Measurements from ENCODE around the gene OCIAD2.

OCIAD2 gene

GRCh38 chr4:48949086-48949485 is 42.5 kb upstream of the OCIAD2 start:
- H3K4me3 ChIP-seq (ENCODE audit: insufficient read depth, low read length, poor library complexity, severe bottlenecking): no peak overlapping the region
- no peak for TF ChIP-seq EZH2phosphoT487 (conservative IDR thresholded peaks at IDR 0.05; ENCODE audit: low read length)
- TF ChIP-seq CTCF (IDR thresholded peaks at IDR 0.05; ENCODE audit: insufficient read depth, low read length, poor library complexity, severe bottlenecking): no peak
- no peaks in the 10 kb centered on the region for H3K79me2 ChIP-seq (ENCODE audit: insufficient read depth, low read length)
- no peaks in the 10 kb centered on the region for H3K27me3 ChIP-seq (ENCODE audit: low read length)
- no peaks in the 10 kb centered on the region for H4K20me1 ChIP-seq (ENCODE audit: low read depth, low read length)
- H3F3A ChIP-seq (ENCODE audit: insufficient read depth): no peaks in the 10 kb centered on the region
- H3K27ac ChIP-seq (ENCODE audit: low read depth, low read length): no peak overlapping the region
- no peak overlapping the region for H3K9ac ChIP-seq (ENCODE audit: low read length)
- no peak overlapping the region for H3K4me2 ChIP-seq (ENCODE audit: low read depth, low read length, poor library complexity, severe bottlenecking)
- H3K36me3 ChIP-seq (ENCODE audit: low read length): no peaks in the 10 kb centered on the region
- no peaks in the 10 kb centered on the region for H3K9me2 ChIP-seq (replicated peaks; ENCODE audit: insufficient read depth, low read length)
- H2AFZ ChIP-seq (ENCODE audit: low read depth, low read length, severe bottlenecking): no peak overlapping the region
- no peaks in the 10 kb centered on the region for H3K9me3 ChIP-seq (ENCODE audit: insufficient read depth, low read length)

- Histone ChIP-seq H3K9me2 (replicated peaks; ENCODE audit: insufficient read depth, low read length) (no peaks in the 10 kb centered on the region), H3K9ac (ENCODE audit: low read length) (no peak overlapping the region), H4K20me1 (ENCODE audit: low read depth, low read length) (no peaks in the 10 kb centered on the region), H3K27me3 (ENCODE audit: low read length) (no peaks in the 10 kb centered on the region), H2AFZ (ENCODE audit: low read depth, low read length, severe bottlenecking) (no peak overlapping the region), H3K9me3 (ENCODE audit: insufficient read depth, low read length) (no peaks in the 10 kb centered on the region), H3K79me2 (ENCODE audit: insufficient read depth, low read length) (no peaks in the 10 kb centered on the region), H3K4me2 (ENCODE audit: low read depth, low read length, poor library complexity, severe bottlenecking) (no peak overlapping the region), H3K27ac (ENCODE audit: low read depth, low read length) (no peak overlapping the region), H3F3A (ENCODE audit: insufficient read depth) (no peaks in the 10 kb centered on the region), H3K4me3 (ENCODE audit: insufficient read depth, low read length, poor library complexity, severe bottlenecking) (no peak overlapping the region), H3K36me3 (ENCODE audit: low read length) (no peaks in the 10 kb centered on the region)
- TF ChIP-seq CTCF (IDR thresholded peaks at IDR 0.05; ENCODE audit: insufficient read depth, low read length, poor library complexity, severe bottlenecking) (no peak), EZH2phosphoT487 (conservative IDR thresholded peaks at IDR 0.05; ENCODE audit: low read length) (no peak)
Observed at GRCh38 chr4:48947731-48948130, 41.2 kb upstream of the OCIAD2 start.

GRCh38 chr4:48945981-48946380 is 39.4 kb upstream of the OCIAD2 start:
- no peak overlapping the region for H3K4me3 ChIP-seq (ENCODE audit: insufficient read depth, low read length, poor library complexity, severe bottlenecking)
- no peaks in the 10 kb centered on the region for H3K36me3 ChIP-seq (ENCODE audit: low read length)
- H3K4me2 ChIP-seq (ENCODE audit: low read depth, low read length, poor library complexity, severe bottlenecking): no peak overlapping the region
- H3K27me3 ChIP-seq (ENCODE audit: low read length): no peaks in the 10 kb centered on the region
- no peak overlapping the region for H3K27ac ChIP-seq (ENCODE audit: low read depth, low read length)
- TF ChIP-seq CTCF (IDR thresholded peaks at IDR 0.05; ENCODE audit: insufficient read depth, low read length, poor library complexity, severe bottlenecking) (no peak), EZH2phosphoT487 (conservative IDR thresholded peaks at IDR 0.05; ENCODE audit: low read length) (no peak)
- H3K9me3 ChIP-seq (ENCODE audit: insufficient read depth, low read length): no peaks in the 10 kb centered on the region
- no peak overlapping the region for H3K9ac ChIP-seq (ENCODE audit: low read length)
- no peaks in the 10 kb centered on the region for H3K9me2 ChIP-seq (replicated peaks; ENCODE audit: insufficient read depth, low read length)
- no peaks in the 10 kb centered on the region for H4K20me1 ChIP-seq (ENCODE audit: low read depth, low read length)
- no peaks in the 10 kb centered on the region for H3F3A ChIP-seq (ENCODE audit: insufficient read depth)
- no peak overlapping the region for H2AFZ ChIP-seq (ENCODE audit: low read depth, low read length, severe bottlenecking)
- no peaks in the 10 kb centered on the region for H3K79me2 ChIP-seq (ENCODE audit: insufficient read depth, low read length)

Measured in SU-DHL-6 (cell line).